Fibroblast of lung (primary cell): ENCODE data around the gene OR2Z1.

Experiments
- CTCF ChIP-seq, 2 donors: IDR thresholded peaks in 1 of 2; conservative IDR thresholded peaks in 1 of 2; 1 replicate in 1 of 2; 2 replicates in 1 of 2; pipeline ENCODE4 v1.5.1; 2011 to 2012; ENCODE audit warnings: low read length in 2 of 2, control low read depth in 1 of 2, inconsistent platforms in 1 of 2, low read depth in 1 of 2, mild to moderate bottlenecking in 1 of 2
- EZH2 ChIP-seq: IDR thresholded peaks from 2 replicates; pipeline ENCODE4 v1.5.1; 2012; ENCODE audit warnings: low read length, control low read depth, mild to moderate bottlenecking; ENCODE audit errors: missing control alignments

GRCh38 chr19:8688930-8689329 lies 32.5 kb upstream of the OR2Z1 start:
- TF ChIP-seq CTCF (conservative IDR thresholded peaks at IDR 0.05 in 1 of 2, IDR thresholded peaks at IDR 0.05 in 1 of 2; ENCODE audit: low read depth in 1 of 2, low read length in 2 of 2), result no peak
- TF ChIP-seq EZH2, result no peak
